NOMO-1 treated with DMSO at 0.1 percent for 48 hours (cell line): Measurements from ENCODE around the gene CRYBG1.
A peak's percentile ranks its signal among the peaks of the same experiment; 100 is the strongest.

ENCODE experiments used
- DNase-seq: peaks from one replicate; lab custom pipeline; 2025; ENCODE audit not compliant: unreplicated experiment; lab: John Stamatoyannopoulos, UW

Gene CRYBG1

GRCh38 chr6:106419900-106420613 lies 59.5 kb downstream of the CRYBG1 start:
- DNase-seq, result no peak

GRCh38 chr6:106421496-106421895 lies 61.0 kb downstream of the CRYBG1 start:
- DNase-seq, result no peak

GRCh38 chr6:106422534-106422933 lies 62.0 kb downstream of the CRYBG1 start:
- no peak for DNase-seq

GRCh38 chr6:106425382-106425781 lies 64.9 kb downstream of the CRYBG1 start:
- DNase-seq, result no peak

- peak; percentile 57 for DNase-seq
These were observed 65.9 kb downstream of the CRYBG1 start for GRCh38 chr6:106426250-106426970.

- no peak for DNase-seq
These were observed 69.9 kb downstream of the CRYBG1 start for GRCh38 chr6:106430466-106430865.

GRCh38 chr6:106431405-106431804 lies 70.9 kb downstream of the CRYBG1 start:
- DNase-seq, result no peak

- DNase-seq, result no peak
These were observed 71.5 kb downstream of the CRYBG1 start for GRCh38 chr6:106431972-106432371.

GRCh38 chr6:106434530-106434929 lies 74.0 kb downstream of the CRYBG1 start:
- no peak for DNase-seq

- no peak for DNase-seq
These were observed 78.9 kb downstream of the CRYBG1 start for GRCh38 chr6:106439459-106439858.

GRCh38 chr6:106440546-106440945 lies 80.0 kb downstream of the CRYBG1 start:
- no peak for DNase-seq

GRCh38 chr6:106442395-106442794 lies 81.9 kb downstream of the CRYBG1 start:
- DNase-seq, result no peak

GRCh38 chr6:106444777-106445507 lies 84.4 kb downstream of the CRYBG1 start:
- peak; percentile 85 for DNase-seq

- DNase-seq, result no peak
These were observed 85.0 kb downstream of the CRYBG1 start for GRCh38 chr6:106445508-106445878.

GRCh38 chr6:106446287-106446885 lies 85.9 kb downstream of the CRYBG1 start:
- DNase-seq, result peak; percentile 60

GRCh38 chr6:106446983-106447382 lies 86.5 kb downstream of the CRYBG1 start:
- no peak for DNase-seq

- peak; percentile 88 for DNase-seq
These were observed 87.5 kb downstream of the CRYBG1 start for GRCh38 chr6:106448000-106448426.

- DNase-seq, result no peak
These were observed 90.1 kb downstream of the CRYBG1 start for GRCh38 chr6:106450653-106451052.

- DNase-seq, result no peak
These were observed 90.9 kb downstream of the CRYBG1 start for GRCh38 chr6:106451439-106451838.

- DNase-seq, result no peak
These were observed 92.1 kb downstream of the CRYBG1 start for GRCh38 chr6:106452628-106453027.

- no peak for DNase-seq
These were observed 93.3 kb downstream of the CRYBG1 start for GRCh38 chr6:106453756-106454367.
